Measurements from ENCODE around the gene NLRP1. TPM values are rescaled to one million over a fixed set of nuclear protein-coding genes. Genes with fewer than 3 reads are reported as not detected.

Gene NLRP1
- total RNA-seq, 2 experiments from 2014 or later = 18.7 to 24.6 TPM

DNA sequence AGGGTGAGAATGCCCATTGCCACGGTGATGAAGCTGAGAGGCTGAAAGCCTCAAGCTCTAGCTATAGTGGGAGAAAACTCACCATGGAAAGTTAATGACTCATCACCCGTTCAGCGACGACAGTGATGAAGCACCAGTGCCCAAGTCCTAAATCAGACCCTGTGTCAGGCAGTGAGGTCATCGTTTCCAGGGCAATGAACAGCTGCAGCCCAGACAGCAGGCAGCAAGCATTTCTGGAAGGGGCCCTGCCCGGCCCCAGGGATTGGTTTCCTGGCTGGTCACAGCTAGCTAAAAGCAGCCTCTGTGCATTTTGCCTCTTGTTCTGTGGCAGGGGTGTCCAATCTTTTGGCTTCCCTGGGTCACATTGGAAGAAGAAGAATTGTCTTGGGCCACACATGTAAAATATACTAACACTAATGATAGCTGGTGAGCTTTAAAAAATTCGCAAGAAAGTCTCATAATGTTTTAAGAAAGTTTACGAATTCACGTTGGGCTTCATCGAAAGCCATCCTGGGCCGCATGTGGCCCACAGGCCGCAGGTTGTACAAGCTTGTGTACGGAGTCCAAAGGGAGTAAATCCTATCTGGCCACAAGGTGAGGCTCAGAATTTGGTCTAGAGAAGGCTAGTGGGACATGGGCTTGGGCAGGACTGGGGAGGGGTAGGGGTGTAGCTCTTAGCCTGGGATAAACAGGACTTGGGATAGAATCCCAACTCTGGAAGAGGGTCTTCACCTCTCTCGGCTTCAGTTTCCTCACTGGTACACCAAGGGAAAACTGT is 57.3 kb downstream of the NLRP1 start:
- no TSS peak for BruUV-seq (replicated peaks)
- H2AFZ ChIP-seq (ENCODE audit: low read length) = no peak overlapping the region
- no peak overlapping the region for H3K27ac ChIP-seq (ENCODE audit: low read depth, low read length, poor library complexity, severe bottlenecking)
- no peak overlapping the region for H3K4me3 ChIP-seq (ENCODE audit: low read depth, low read length, poor library complexity, severe bottlenecking)
- no peaks in the 10 kb centered on the region for H3K9me2 ChIP-seq (ENCODE audit: insufficient read depth, low read length)
- no peaks in the 10 kb centered on the region for H3K36me3 ChIP-seq (ENCODE audit: insufficient read depth, low read length)
- DNase-seq (ENCODE audit: low spot score) = no peak
- TF ChIP-seq EZH2phosphoT487 (IDR thresholded peaks at IDR 0.05; ENCODE audit: borderline replicate concordance, low read depth, low read length) = no peak
- TF ChIP-seq, protein P1, sequence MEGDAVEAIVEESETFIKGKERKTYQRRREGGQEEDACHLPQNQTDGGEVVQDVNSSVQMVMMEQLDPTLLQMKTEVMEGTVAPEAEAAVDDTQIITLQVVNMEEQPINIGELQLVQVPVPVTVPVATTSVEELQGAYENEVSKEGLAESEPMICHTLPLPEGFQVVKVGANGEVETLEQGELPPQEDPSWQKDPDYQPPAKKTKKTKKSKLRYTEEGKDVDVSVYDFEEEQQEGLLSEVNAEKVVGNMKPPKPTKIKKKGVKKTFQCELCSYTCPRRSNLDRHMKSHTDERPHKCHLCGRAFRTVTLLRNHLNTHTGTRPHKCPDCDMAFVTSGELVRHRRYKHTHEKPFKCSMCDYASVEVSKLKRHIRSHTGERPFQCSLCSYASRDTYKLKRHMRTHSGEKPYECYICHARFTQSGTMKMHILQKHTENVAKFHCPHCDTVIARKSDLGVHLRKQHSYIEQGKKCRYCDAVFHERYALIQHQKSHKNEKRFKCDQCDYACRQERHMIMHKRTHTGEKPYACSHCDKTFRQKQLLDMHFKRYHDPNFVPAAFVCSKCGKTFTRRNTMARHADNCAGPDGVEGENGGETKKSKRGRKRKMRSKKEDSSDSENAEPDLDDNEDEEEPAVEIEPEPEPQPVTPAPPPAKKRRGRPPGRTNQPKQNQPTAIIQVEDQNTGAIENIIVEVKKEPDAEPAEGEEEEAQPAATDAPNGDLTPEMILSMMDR (conservative IDR thresholded peaks at IDR 0.05; ENCODE audit: low read length) = no peak
- H3K4me1 ChIP-seq (ENCODE audit: insufficient read depth, low read length, poor library complexity, severe bottlenecking) = no peaks in the 10 kb centered on the region
- intact Hi-C loops (cut with micrococcal nuclease; ENCODE audit: unreplicated experiment) = no loop called here
- no peaks in the 10 kb centered on the region for H3K79me2 ChIP-seq (ENCODE audit: insufficient read depth, low read depth, low read length)
- H3K4me2 ChIP-seq (ENCODE audit: low read length) = no peak overlapping the region
- no peaks in the 10 kb centered on the region for H3K9me3 ChIP-seq (ENCODE audit: low read length)
- no peaks in the 10 kb centered on the region for H4K20me1 ChIP-seq (ENCODE audit: insufficient read depth, low read length)
- ChIA-PET CTCF (ENCODE audit: unreplicated experiment) (no interaction called here), POLR2A (no interaction called here)

DNA sequence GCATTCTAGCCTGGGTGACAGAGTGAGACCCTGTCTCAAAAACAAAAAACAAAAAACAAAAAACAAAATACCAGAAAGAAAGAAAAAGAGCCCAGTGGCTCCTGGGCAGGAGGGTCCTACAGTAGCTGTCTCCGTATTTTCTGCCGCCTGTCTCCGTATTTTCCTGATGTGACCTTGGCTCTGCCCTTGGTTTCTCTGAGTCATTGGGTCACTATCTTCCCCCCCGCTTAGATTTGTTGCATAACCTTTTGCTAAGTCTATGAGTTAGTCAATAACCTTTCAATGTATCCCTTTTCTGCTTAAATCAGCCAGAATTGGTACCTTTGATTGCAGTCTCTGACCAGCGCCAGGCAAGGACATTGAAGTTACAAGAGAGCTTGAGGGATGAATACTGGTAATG is 61.1 kb downstream of the NLRP1 start:
- no peaks in the 10 kb centered on the region for H3K79me2 ChIP-seq (ENCODE audit: insufficient read depth, low read depth, low read length)
- ChIA-PET POLR2A (no interaction called here), CTCF (ENCODE audit: unreplicated experiment) (no interaction called here)
- no peaks in the 10 kb centered on the region for H3K36me3 ChIP-seq (ENCODE audit: insufficient read depth, low read length)
- no TSS peak for BruUV-seq (replicated peaks)
- H4K20me1 ChIP-seq (ENCODE audit: insufficient read depth, low read length) = no peaks in the 10 kb centered on the region
- H3K4me1 ChIP-seq (ENCODE audit: insufficient read depth, low read length, poor library complexity, severe bottlenecking) = no peaks in the 10 kb centered on the region
- intact Hi-C loops (cut with micrococcal nuclease; ENCODE audit: unreplicated experiment) = no loop called here
- H3K9me3 ChIP-seq (ENCODE audit: low read length) = no peaks in the 10 kb centered on the region
- no peak overlapping the region for H3K4me3 ChIP-seq (ENCODE audit: low read depth, low read length, poor library complexity, severe bottlenecking)
- no peak overlapping the region for H3K27ac ChIP-seq (ENCODE audit: low read depth, low read length, poor library complexity, severe bottlenecking)
- no peak for TF ChIP-seq EZH2phosphoT487 (IDR thresholded peaks at IDR 0.05; ENCODE audit: borderline replicate concordance, low read depth, low read length)
- TF ChIP-seq, protein P1 (conservative IDR thresholded peaks at IDR 0.05; ENCODE audit: low read length) = no peak
- DNase-seq (ENCODE audit: low spot score) = no peak
- no peaks in the 10 kb centered on the region for H3K9me2 ChIP-seq (ENCODE audit: insufficient read depth, low read length)
- H2AFZ ChIP-seq (ENCODE audit: low read length) = no peak overlapping the region
- no peak overlapping the region for H3K4me2 ChIP-seq (ENCODE audit: low read length)

DNA sequence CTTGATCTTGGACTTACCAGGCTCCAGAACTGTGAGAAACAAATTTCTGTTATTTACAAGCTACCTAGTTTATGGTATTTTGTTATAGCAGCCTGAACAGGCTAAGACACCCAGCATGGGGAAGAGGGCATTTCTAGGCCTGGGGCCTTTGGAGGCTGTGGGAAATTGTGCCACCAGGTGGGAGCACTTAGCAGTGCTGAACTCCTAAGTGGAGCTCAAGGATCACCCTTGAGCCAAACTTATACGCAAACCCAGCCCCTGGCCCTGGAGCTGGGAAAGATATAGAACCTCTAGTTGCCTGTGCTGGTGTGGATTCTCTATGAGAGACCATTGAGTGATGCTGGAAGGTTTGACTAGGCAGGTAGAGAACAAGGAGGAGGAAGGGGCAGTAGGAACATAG is 61.8 kb downstream of the NLRP1 start:
- Histone ChIP-seq H3K79me2 (ENCODE audit: insufficient read depth, low read depth, low read length) (no peaks in the 10 kb centered on the region), H2AFZ (ENCODE audit: low read length) (no peak overlapping the region), H4K20me1 (ENCODE audit: insufficient read depth, low read length) (no peaks in the 10 kb centered on the region), H3K9me3 (ENCODE audit: low read length) (no peaks in the 10 kb centered on the region), H3K4me2 (ENCODE audit: low read length) (no peak overlapping the region), H3K4me3 (ENCODE audit: low read depth, low read length, poor library complexity, severe bottlenecking) (no peak overlapping the region), H3K36me3 (ENCODE audit: insufficient read depth, low read length) (no peaks in the 10 kb centered on the region), H3K9me2 (ENCODE audit: insufficient read depth, low read length) (no peaks in the 10 kb centered on the region), H3K4me1 (ENCODE audit: insufficient read depth, low read length, poor library complexity, severe bottlenecking) (no peaks in the 10 kb centered on the region), H3K27ac (ENCODE audit: low read depth, low read length, poor library complexity, severe bottlenecking) (no peak overlapping the region)
- POLR2A ChIA-PET = no interaction called here
- TF ChIP-seq EZH2phosphoT487 (IDR thresholded peaks at IDR 0.05; ENCODE audit: borderline replicate concordance, low read depth, low read length) = no peak
- intact Hi-C loops (cut with micrococcal nuclease; ENCODE audit: unreplicated experiment) = no loop called here
- no TSS peak for BruUV-seq (replicated peaks)
- CTCF ChIA-PET (ENCODE audit: unreplicated experiment) = no interaction called here
- DNase-seq (ENCODE audit: low spot score) = no peak

Measured in OCI-LY7 (cell line).